H1 (cell line): ENCODE results near the gene LIN28A. TPM values are rescaled to one million over a fixed set of nuclear protein-coding genes. Genes with fewer than 3 reads are reported as not detected.
A peak's percentile ranks its signal among the peaks of the same experiment; 100 is the strongest.

Experiments
- CTCF ChIA-PET: fragments of 300-600 bp; sonication (Branson Sonifier 250); formaldehyde crosslinking; loops from one replicate; lab custom pipeline; 2021; ENCODE audit not compliant: partially characterized antibody; lab: Charles Lee
- POLR2A ChIA-PET: fragments of 300-600 bp; sonication (Branson Sonifier 250); formaldehyde crosslinking; loops from one replicate; lab custom pipeline; 2021; ENCODE audit warnings: inconsistent platforms; ENCODE audit not compliant: partially characterized antibody; lab: Charles Lee
- DNase-seq, 2 experiments: peaks; one replicate each; pipeline versions ENCODE4 v3.0.0 to v3.0.0-alpha.2; 2010 to 2022; ENCODE audit warnings: low spot score in 2 of 2, low read depth in 1 of 2, mixed read lengths in 1 of 2
- FAIRE-seq: peaks from 2 replicates; lab custom pipeline; 2011; peaks lifted over from hg19 to GRCh38; lab: Jason Lieb, UNC
- H2AFZ ChIP-seq: 2 replicates; pipeline ENCODE4 v1.8.1; 2012; ENCODE audit warnings: low read length, inconsistent platforms
- H2AK5ac ChIP-seq: 2 replicates; pipeline ENCODE4 v1.6.1; 2013; ENCODE audit warnings: low read depth, low read length
- H2BK120ac ChIP-seq: replicated peaks from 2 replicates; pipeline ENCODE3; 2013; ENCODE audit warnings: low read depth, low read length, inconsistent platforms
- H2BK12ac ChIP-seq: 2 replicates; pipeline ENCODE4 v1.6.1; 2013; ENCODE audit warnings: low read depth, low read length
- H2BK15ac ChIP-seq: 2 replicates; pipeline ENCODE4 v1.6.1; 2013; ENCODE audit warnings: low read length
- H2BK20ac ChIP-seq: 2 replicates; pipeline ENCODE4 v1.6.1; 2013; ENCODE audit warnings: low read length
- H2BK5ac ChIP-seq: 2 replicates; pipeline ENCODE4 v1.6.1; 2013; ENCODE audit warnings: low read depth, low read length
- H3K14ac ChIP-seq: 2 replicates; pipeline ENCODE4 v1.6.1; 2013; ENCODE audit warnings: inconsistent platforms; ENCODE audit not compliant: insufficient read length
- H3K18ac ChIP-seq: 2 replicates; pipeline ENCODE4 v1.6.1; 2013; ENCODE audit warnings: low read length; ENCODE audit errors: extremely low read depth
- H3K23ac ChIP-seq: 2 replicates; pipeline ENCODE4 v1.6.1; 2013; ENCODE audit warnings: inconsistent platforms; ENCODE audit not compliant: insufficient read length
- H3K23me2 ChIP-seq: 2 replicates; pipeline ENCODE4 v1.6.1; 2013; ENCODE audit warnings: low read depth, low read length
- H3K27ac ChIP-seq: 2 replicates; pipeline ENCODE4 v1.6.1; 2011; ENCODE audit warnings: low read depth, low read length, inconsistent platforms
- H3K27me3 ChIP-seq, 4 experiments: replicated peaks in 1 of 4; 1 replicate in 1 of 4; 2 replicates in 3 of 4; pipeline versions ENCODE4 v1.6.1 to v1.8.1; 2011 to 2013; ENCODE audit warnings: low read length in 3 of 4, mild to moderate bottlenecking in 3 of 4, inconsistent platforms in 2 of 4, mixed read lengths in 2 of 4, moderate library complexity in 1 of 4; ENCODE audit not compliant: control insufficient read depth in 3 of 4, insufficient read depth in 3 of 4; ENCODE audit errors: extremely low read depth in 1 of 4
- H3K36me3 ChIP-seq, 4 experiments: 2 replicates each; pipeline versions ENCODE4 v1.6.1 to v1.8.1; 2011 to 2013; ENCODE audit warnings: mild to moderate bottlenecking in 4 of 4, low read length in 3 of 4, moderate library complexity in 2 of 4, control low read depth in 1 of 4, inconsistent platforms in 1 of 4; ENCODE audit not compliant: insufficient read depth in 4 of 4, control insufficient read depth in 2 of 4
- H3K4ac ChIP-seq: replicated peaks from 2 replicates; pipeline ENCODE3; 2013; ENCODE audit warnings: low read length, low read depth, mixed read lengths, inconsistent platforms; ENCODE audit not compliant: insufficient read length
- H3K4me1 ChIP-seq, 4 experiments: replicated peaks in 1 of 4; 1 replicate in 1 of 4; 2 replicates in 3 of 4; pipeline versions ENCODE4 v1.6.1 to v1.8.1; 2011 to 2013; ENCODE audit warnings: low read length in 3 of 4, inconsistent platforms in 2 of 4, mixed read lengths in 1 of 4; ENCODE audit not compliant: insufficient read depth in 4 of 4, control insufficient read depth in 3 of 4
- H3K4me2 ChIP-seq, 2 experiments: 2 replicates each; pipeline versions ENCODE4 v1.6.1 to v1.8.1; 2011 to 2013; ENCODE audit warnings: low read depth in 2 of 2, low read length in 2 of 2, control low read depth in 1 of 2, inconsistent platforms in 1 of 2, mild to moderate bottlenecking in 1 of 2; ENCODE audit not compliant: insufficient read depth in 1 of 2
- H3K4me3 ChIP-seq, 4 experiments: fragments of 200-600, 300-600 bp in 1 of 4; sonication (generic), shearing (Covaris generic), sonication (Bioruptor Twin) in 1 of 4; 2 replicates each; pipeline versions ENCODE4 v1.5.1 to v1.8.1; 2011 to 2016; ENCODE audit warnings: low read length in 4 of 4, low read depth in 3 of 4, control low read depth in 2 of 4, inconsistent platforms in 2 of 4, mild to moderate bottlenecking in 2 of 4, mixed read lengths in 1 of 4, moderate library complexity in 1 of 4; ENCODE audit not compliant: insufficient read depth in 2 of 4; ENCODE audit errors: extremely low read depth in 1 of 4
- H3K56ac ChIP-seq: replicated peaks from 2 replicates; pipeline ENCODE3; 2013; ENCODE audit warnings: low read depth, mild to moderate bottlenecking, mixed read lengths, low read length, inconsistent platforms; ENCODE audit not compliant: insufficient read length
- H3K79me1 ChIP-seq: 2 replicates; pipeline ENCODE4 v1.6.1; 2013; ENCODE audit warnings: low read depth, low read length, control low read depth
- H3K79me2 ChIP-seq, 2 experiments: 2 replicates each; pipeline versions ENCODE4 v1.6.1 to v1.8.1; 2012 to 2013; ENCODE audit warnings: low read length in 2 of 2, mild to moderate bottlenecking in 2 of 2, inconsistent platforms in 1 of 2; ENCODE audit not compliant: insufficient read depth in 2 of 2, control insufficient read depth in 1 of 2
- H3K9ac ChIP-seq, 4 experiments: replicated peaks in 1 of 4; 1 replicate in 1 of 4; 2 replicates in 3 of 4; pipeline versions ENCODE4 v1.6.1 to v1.8.1; 2011 to 2013; ENCODE audit warnings: low read depth in 3 of 4, low read length in 3 of 4, control low read depth in 2 of 4, mild to moderate bottlenecking in 2 of 4, moderate library complexity in 2 of 4, inconsistent platforms in 1 of 4; ENCODE audit errors: extremely low read depth in 1 of 4
- H3K9me3 ChIP-seq, 2 experiments: 2 replicates each; pipeline versions ENCODE4 v1.6.1 to v1.8.1; 2012 to 2013; ENCODE audit warnings: mild to moderate bottlenecking in 2 of 2, moderate library complexity in 2 of 2, control low read depth in 1 of 2, inconsistent platforms in 1 of 2, low read depth in 1 of 2, low read length in 1 of 2, mixed read lengths in 1 of 2; ENCODE audit not compliant: insufficient read depth in 2 of 2
- H4K20me1 ChIP-seq, 2 experiments: replicated peaks in 1 of 2; 2 replicates each; pipeline versions ENCODE3 to v1.8.1; 2011 to 2013; ENCODE audit warnings: inconsistent platforms in 2 of 2, low read length in 2 of 2, mild to moderate bottlenecking in 1 of 2; ENCODE audit not compliant: insufficient read depth in 2 of 2, control insufficient read depth in 1 of 2
- H4K5ac ChIP-seq: 2 replicates; pipeline ENCODE4 v1.6.1; 2013; ENCODE audit warnings: low read length, low read depth, mixed read lengths, inconsistent platforms; ENCODE audit not compliant: insufficient read length
- H4K8ac ChIP-seq: 2 replicates; pipeline ENCODE4 v1.8.0; 2013; ENCODE audit warnings: mild to moderate bottlenecking, moderate library complexity, low read length, inconsistent platforms; ENCODE audit not compliant: insufficient read depth; ENCODE audit errors: extremely low read depth
- H4K91ac ChIP-seq: replicated peaks from 2 replicates; pipeline ENCODE3; 2013; ENCODE audit warnings: low read length, mixed read lengths, inconsistent platforms; ENCODE audit not compliant: insufficient read length
- ATF3 ChIP-seq: IDR thresholded peaks from 2 replicates; pipeline ENCODE4 v1.6.1; 2011; ENCODE audit warnings: low read depth, mild to moderate bottlenecking, low read length; ENCODE audit not compliant: insufficient read depth
- E2F6 ChIP-seq: IDR thresholded peaks from 2 replicates; pipeline ENCODE4 v1.6.1; 2012; ENCODE audit warnings: inconsistent platforms
- HDAC6 ChIP-seq: IDR thresholded peaks from one replicate; pipeline ENCODE4 v1.7.1; 2012; ENCODE audit warnings: low read depth, mild to moderate bottlenecking, inconsistent platforms, low read length, moderate library complexity
- JUND ChIP-seq: IDR thresholded peaks from 2 replicates; pipeline ENCODE4 v1.6.1; 2011; ENCODE audit warnings: mild to moderate bottlenecking, improper control_type of control experiment, low read length
- NRF1 ChIP-seq: IDR thresholded peaks from 2 replicates; pipeline ENCODE4 v1.6.1; 2011; ENCODE audit warnings: mild to moderate bottlenecking, low read depth, low read length, improper control_type of control experiment
- POLR2A ChIP-seq, 2 experiments: IDR thresholded peaks; 1 replicate in 1 of 2; 2 replicates in 1 of 2; pipeline ENCODE4 v1.6.1; 2011; ENCODE audit warnings: low read depth in 2 of 2, low read length in 2 of 2, mild to moderate bottlenecking in 2 of 2; ENCODE audit errors: control extremely low read depth in 1 of 2
- POLR2AphosphoS5 ChIP-seq: IDR thresholded peaks from 2 replicates; pipeline ENCODE4 v1.6.1; 2011; ENCODE audit warnings: low read depth, low read length
- RBBP5 ChIP-seq: IDR thresholded peaks from 2 replicates; pipeline ENCODE4 v1.7.1; 2012; ENCODE audit warnings: low read depth, mild to moderate bottlenecking, inconsistent platforms, low read length, moderate library complexity, borderline replicate concordance
- SIRT6 ChIP-seq: IDR thresholded peaks from one replicate; pipeline ENCODE4 v1.7.1; 2012; ENCODE audit warnings: low read length, inconsistent platforms
- SP4 ChIP-seq: IDR thresholded peaks from 2 replicates; pipeline ENCODE4 v1.6.1; 2012; ENCODE audit warnings: low read length, inconsistent platforms
- TAF1 ChIP-seq: IDR thresholded peaks from 2 replicates; pipeline ENCODE4 v1.6.1; 2011; ENCODE audit warnings: mild to moderate bottlenecking, low read depth, low read length
- WGBS, 2 experiments: shearing (Covaris generic) in 1 of 2; methylation state at CpG; one replicate each; pipeline versions ENCODE4 v1.1.6 to v1.1.7; 2013 to 2015; ENCODE audit warnings: low lambda C conversion rate in 2 of 2, mixed read lengths in 2 of 2, inconsistent platforms in 1 of 2, low coverage in 1 of 2, missing lambda C conversion rate in 1 of 2; ENCODE audit not compliant: insufficient replicate concordance in 2 of 2, insufficient coverage in 1 of 2, insufficient read length in 1 of 2; ENCODE audit errors: extremely low coverage in 1 of 2, missing lambda C conversion rate in 1 of 2; 5-methylcytosine and 5-hydroxymethylcytosine counted together
- polyA plus RNA-seq, 7 experiments: library from polyadenylated mRNA; depleted of rRNA in 3 of 7; stranded (reverse) in 5 of 7; unstranded in 2 of 7; fragments of >200 nt in 5 of 7; fragments of 200-250 nt in 2 of 7; gene quantifications; 1 replicate in 5 of 7; 2 replicates in 1 of 7; 4 replicates in 1 of 7; pipeline versions ENCODE4 v1.2.1 to v1.2.3, GENCODE V29; 2011 to 2013; ENCODE audit warnings: missing spikeins in 2 of 7, mixed read lengths in 2 of 7
- total RNA-seq: library from RNA; stranded (reverse); fragmentation: NEBNext Ultra II Directional; extraction: Animal tissue kit (Norgen Biotek cat#: 25700); gene quantifications from 2 replicates; pipeline ENCODE4 v1.2.1, GENCODE V29; 2021

The LIN28A gene
- total and polyA plus RNA-seq, 2 of the 8 experiments (the other 6 are each of a cell fraction or from before 2014, with no cell fraction given) = 403 to 1,486 TPM

- peak within 1 kb of the TSS; percentile 62 to 86 (median 83) for H3K4me3 ChIP-seq
- peak within 1 kb of the TSS; percentile 80 to 81 for H3K4me2 ChIP-seq
- no peak within 1 kb of the TSS for H2BK120ac ChIP-seq
- WGBS, 2 experiments = 1% methylated on average over 37 of the region's 45 CpGs; no CpG with 5 or more reads in 1 of the 2 experiments
- peak within 1 kb of the TSS; percentile 30; the same call in 1 of the 2 replicates for H4K8ac ChIP-seq
- no peak within 1 kb of the TSS for H2AK5ac ChIP-seq
- peaks cover 2 to 8% (median 5%) of the 10 kb centered on the region in 4 experiments; a peak in 6 of 7 replicates for H3K4me1 ChIP-seq
- ChIA-PET POLR2A (interaction anchor here (0.8 to 11.5 kb wide), 17 partner anchors 10 to 97 kb away, joined by 3 to 175 read pairs (median 5); partner anchors contain the start of genes HMGN2, LIN28A and RPS6KA1), CTCF (interaction anchor here (0.6 to 1.8 kb wide), 6 partner anchors 10 to 148 kb away, joined by 3 to 7 read pairs (median 3); partner anchors contain the start of gene LIN28A)
- H3K36me3 ChIP-seq = peaks cover 12 to 31% (median 16%) of the 10 kb centered on the region in 4 experiments
- H2BK12ac ChIP-seq = peak within 1 kb of the TSS; percentile 32
- H4K91ac ChIP-seq = peak within 1 kb of the TSS; percentile 25
- no peak for FAIRE-seq
- peaks cover 0 to 16% of the 10 kb centered on the region in 2 experiments; a peak in 2 of 4 replicates for H3K79me2 ChIP-seq
- no peak within 1 kb of the TSS for H2BK15ac ChIP-seq
- peak within 1 kb of the TSS; percentile 51; the same call in 1 of the 2 replicates for H2AFZ ChIP-seq
- peak; percentile 95 to 99 for DNase-seq
- H2BK5ac ChIP-seq = peak within 1 kb of the TSS; percentile 74
- H3K9me3 ChIP-seq = no peaks in the 10 kb centered on the region
- H3K79me1 ChIP-seq = peaks cover 7% of the 10 kb centered on the region
- peak within 1 kb of the TSS; percentile 53 for H3K27ac ChIP-seq
- H3K9ac ChIP-seq = peak within 1 kb of the TSS; percentile 50 to 89 (median 68)
- peak within 1 kb of the TSS; percentile 48 for H4K5ac ChIP-seq
- no peak within 1 kb of the TSS for H3K23ac ChIP-seq
- H2BK20ac ChIP-seq = no peak within 1 kb of the TSS
- peak within 1 kb of the TSS; percentile 48; the same call in 1 of the 2 replicates for H3K18ac ChIP-seq
- peak within 1 kb of the TSS; percentile 32 for H3K56ac ChIP-seq
- no peak within 1 kb of the TSS for H3K14ac ChIP-seq
- peaks cover 0 to 2% of the 10 kb centered on the region in 2 experiments for H4K20me1 ChIP-seq
- no peaks in the 10 kb centered on the region for H3K27me3 ChIP-seq
- H3K23me2 ChIP-seq = peaks cover 11% of the 10 kb centered on the region
- H3K4ac ChIP-seq = peak within 1 kb of the TSS; percentile 40
- TF ChIP-seq RBBP5 = peak; percentile 90
- TF ChIP-seq POLR2AphosphoS5 = peak; percentile 67; the same call in 1 of the 2 replicates
- TF ChIP-seq HDAC6 = no peak
- peak; percentile 83 for TF ChIP-seq NRF1
- TF ChIP-seq POLR2A (IDR thresholded peaks at IDR 0.05; ENCODE audit: control extremely low read depth in 1 of 2, low read depth in 2 of 2, low read length in 2 of 2) = peak; percentile 38 to 42; a peak in 2 of 3 replicates
- peak; percentile 72 for TF ChIP-seq TAF1
- TF ChIP-seq ATF3 = peak; percentile 95
- TF ChIP-seq E2F6 = peak; percentile 98
- no peak for TF ChIP-seq SIRT6
- peak; percentile 94; the same call in 1 of the 2 replicates for TF ChIP-seq SP4
- TF ChIP-seq JUND = peak; percentile 40; the same call in 1 of the 2 replicates
These were observed 21.5 kb downstream of the LIN28A start, which contains the start of gene DHDDS for GRCh38 chr1:26431979-26432695. Gene DHDDS (plus strand): TSS chr1:26432321. CDS start chr1:26432946, 625 bp downstream.
